SK-N-SH (cell line): ENCODE results near the gene ABHD12. TPM values are rescaled to one million over a fixed set of nuclear protein-coding genes. Genes with fewer than 3 reads are reported as not detected.
A peak's percentile ranks its signal among the peaks of the same experiment; 100 is the strongest.

ENCODE experiments used
- CTCF ChIA-PET: fragments of 300-600, 350-600 bp; formaldehyde crosslinking; extraction: SDS; loops from one replicate; lab custom pipeline; 2021; lab: Yijun Ruan, JAX
- POLR2A ChIA-PET: fragments of 350-600 bp; sonication (Branson Sonifier 250); formaldehyde crosslinking; extraction: SDS; loops from one replicate; lab custom pipeline; 2020; ENCODE audit warnings: antibody characterized with exemption, inconsistent platforms; lab: Yijun Ruan, JAX
- DNase-seq: peaks from one replicate; pipeline ENCODE4 v3.0.0; 2012
- H2AFZ ChIP-seq: fragments of 200-600 bp; sonication (generic); 2 replicates; pipeline ENCODE4 v1.8.1; 2016; ENCODE audit warnings: antibody characterized with exemption, mild to moderate bottlenecking, low read depth
- H3F3A ChIP-seq: fragments of 200-600 bp; sonication (generic); replicated peaks from 2 replicates; pipeline ENCODE3; 2016; ENCODE audit warnings: antibody characterized with exemption, mild to moderate bottlenecking; ENCODE audit not compliant: insufficient read depth
- H3K27ac ChIP-seq, 2 experiments: fragments of 200-500 bp in 1 of 2; fragments of 200-600 bp in 1 of 2; sonication (Bioruptor generic) in 1 of 2; sonication (generic), shearing (Covaris generic) in 1 of 2; 2 replicates each; pipeline versions ENCODE4 v1.5.1 to v1.6.1; 2014 to 2016; ENCODE audit warnings: low read depth in 2 of 2, inconsistent platforms in 1 of 2, low read length in 1 of 2, mild to moderate bottlenecking in 1 of 2, mixed read lengths in 1 of 2
- H3K27me3 ChIP-seq: fragments of 200-600 bp; sonication (generic), shearing (Covaris generic); 2 replicates; pipeline ENCODE4 v1.6.1; 2016; ENCODE audit warnings: mixed run types; ENCODE audit not compliant: insufficient read depth
- H3K36me3 ChIP-seq, 2 experiments: fragments of 200-500 bp in 1 of 2; fragments of 200-600 bp in 1 of 2; sonication (Bioruptor generic) in 1 of 2; sonication (generic) in 1 of 2; replicated peaks in 1 of 2; 2 replicates each; pipeline versions ENCODE3 to v1.5.1; 2014 to 2016; ENCODE audit warnings: low read length in 1 of 2, mild to moderate bottlenecking in 1 of 2; ENCODE audit not compliant: insufficient read depth in 2 of 2, control insufficient read depth in 1 of 2
- H3K4me1 ChIP-seq, 2 experiments: fragments of 200-500 bp in 1 of 2; fragments of 200-600 bp in 1 of 2; sonication (Bioruptor generic) in 1 of 2; sonication (generic), shearing (Covaris generic) in 1 of 2; 2 replicates each; pipeline versions ENCODE4 v1.5.1 to v1.6.1; 2014 to 2016; ENCODE audit warnings: low read depth in 1 of 2, low read length in 1 of 2, mixed run types in 1 of 2; ENCODE audit not compliant: insufficient read depth in 2 of 2, control insufficient read depth in 1 of 2
- H3K4me2 ChIP-seq: fragments of 200-600 bp; sonication (generic), shearing (Covaris generic); 2 replicates; pipeline ENCODE4 v1.6.1; 2017; ENCODE audit warnings: mixed run types
- H3K4me3 ChIP-seq, 2 experiments: fragments of 200-500 bp in 1 of 2; fragments of 200-600 bp in 1 of 2; sonication (Bioruptor generic) in 1 of 2; sonication (generic), shearing (Covaris generic) in 1 of 2; 2 replicates each; pipeline versions ENCODE4 v1.5.1 to v1.8.1; 2014 to 2016; ENCODE audit warnings: low read depth in 2 of 2, inconsistent platforms in 1 of 2, low read length in 1 of 2, mild to moderate bottlenecking in 1 of 2, mixed read lengths in 1 of 2, moderate library complexity in 1 of 2
- H3K79me2 ChIP-seq: fragments of 200-600 bp; sonication (generic); 2 replicates; pipeline ENCODE4 v1.8.1; 2017; ENCODE audit warnings: mild to moderate bottlenecking; ENCODE audit not compliant: insufficient read depth
- H3K9ac ChIP-seq: fragments of 200-600 bp; sonication (generic); 2 replicates; pipeline ENCODE4 v1.6.1; 2017; ENCODE audit warnings: mixed run types
- H3K9me2 ChIP-seq: fragments of 200-600 bp; sonication (generic); 2 replicates; pipeline ENCODE4 v1.6.1; 2017; ENCODE audit warnings: mixed run types
- H3K9me3 ChIP-seq: fragments of 200-600 bp; sonication (generic); 2 replicates; pipeline ENCODE4 v1.6.1; 2017; ENCODE audit warnings: mixed run types, mild to moderate bottlenecking, moderate library complexity
- H4K20me1 ChIP-seq: fragments of 200-600 bp; sonication (generic); 2 replicates; pipeline ENCODE4 v1.6.1; 2017; ENCODE audit warnings: mild to moderate bottlenecking, mixed run types; ENCODE audit not compliant: insufficient read depth
- CHD2 ChIP-seq: fragments of 150-350 bp; IDR thresholded peaks from 2 replicates; pipeline ENCODE4 v1.6.1; 2018; ENCODE audit warnings: low read length; ENCODE audit not compliant: partially characterized antibody
- ELF1 ChIP-seq: IDR thresholded peaks from 2 replicates; pipeline ENCODE4 v1.4.0; 2012
- EP300 ChIP-seq, 2 experiments: IDR thresholded peaks; 2 replicates each; pipeline versions ENCODE4 v1.4.0 to v1.6.1; 2012; ENCODE audit warnings: borderline replicate concordance in 1 of 2, low read depth in 1 of 2, low read length in 1 of 2
- EZH2phosphoT487 ChIP-seq: fragments of 200-600 bp; sonication (generic); IDR thresholded peaks from 2 replicates; pipeline ENCODE4 v1.6.1; 2017; ENCODE audit warnings: low read depth, mixed run types, mild to moderate bottlenecking, antibody characterized with exemption, moderate library complexity, borderline replicate concordance
- FOSL2 ChIP-seq: IDR thresholded peaks from 2 replicates; pipeline ENCODE4 v1.4.0; 2012; ENCODE audit warnings: low read depth, mild to moderate bottlenecking, moderate library complexity, borderline replicate concordance
- FOXM1 ChIP-seq: IDR thresholded peaks from 2 replicates; pipeline ENCODE4 v1.4.0; 2012; ENCODE audit warnings: low read depth, mild to moderate bottlenecking
- GABPA ChIP-seq: IDR thresholded peaks from 2 replicates; pipeline ENCODE4 v1.4.0; 2012; ENCODE audit warnings: low read depth, mild to moderate bottlenecking
- GATA2 ChIP-seq: sonication (generic); formaldehyde crosslinking; IDR thresholded peaks from 2 replicates; pipeline ENCODE4 v1.5.0; 2020; ENCODE audit warnings: mild to moderate bottlenecking, missing genetic modification reagents
- IRF3 ChIP-seq: fragments of 150-350 bp; IDR thresholded peaks from 2 replicates; pipeline ENCODE4 v1.6.1; 2016; ENCODE audit warnings: mild to moderate bottlenecking, low read depth, low read length
- JUND ChIP-seq: IDR thresholded peaks from 2 replicates; pipeline ENCODE4 v1.4.0; 2012
- MAX ChIP-seq: IDR thresholded peaks from 2 replicates; pipeline ENCODE4 v1.4.0; 2012; ENCODE audit warnings: low read depth
- MEF2A ChIP-seq: IDR thresholded peaks from 2 replicates; pipeline ENCODE4 v1.4.0; 2012; ENCODE audit warnings: low read depth, borderline replicate concordance
- NFIC ChIP-seq: IDR thresholded peaks from 2 replicates; pipeline ENCODE4 v1.4.0; 2012; ENCODE audit warnings: borderline replicate concordance
- NRF1 ChIP-seq: IDR thresholded peaks from 2 replicates; pipeline ENCODE4 v1.6.1; 2012; ENCODE audit warnings: low read depth, mild to moderate bottlenecking, low read length
- PBX3 ChIP-seq: IDR thresholded peaks from 2 replicates; pipeline ENCODE4; 2012
- POLR2AphosphoS5 ChIP-seq: IDR thresholded peaks from 2 replicates; pipeline ENCODE4 v1.6.1; 2012; ENCODE audit warnings: low read depth, low read length
- RAD21 ChIP-seq: IDR thresholded peaks from 2 replicates; pipeline ENCODE4 v1.6.1; 2012; ENCODE audit warnings: mild to moderate bottlenecking, low read length
- RCOR1 ChIP-seq: fragments of 150-350 bp; IDR thresholded peaks from 2 replicates; pipeline ENCODE4 v1.6.1; 2017; ENCODE audit warnings: antibody characterized with exemption, low read length
- REST ChIP-seq: IDR thresholded peaks from 2 replicates; pipeline ENCODE4 v1.6.1; 2012; ENCODE audit warnings: mild to moderate bottlenecking, low read depth, low read length, moderate library complexity
- RFX5 ChIP-seq: IDR thresholded peaks from 2 replicates; pipeline ENCODE4 v1.6.1; 2012; ENCODE audit warnings: mild to moderate bottlenecking, improper control_type of control experiment, low read length
- RXRA ChIP-seq: IDR thresholded peaks from 2 replicates; pipeline ENCODE4 v1.4.0; 2012; ENCODE audit warnings: low read depth, mild to moderate bottlenecking, borderline replicate concordance
- SIN3A ChIP-seq: IDR thresholded peaks from 2 replicates; pipeline ENCODE4 v1.6.1; 2012; ENCODE audit warnings: low read depth, mild to moderate bottlenecking, low read length, moderate library complexity, borderline replicate concordance
- TAF1 ChIP-seq: IDR thresholded peaks from 2 replicates; pipeline ENCODE4 v1.6.1; 2012; ENCODE audit warnings: low read depth, mild to moderate bottlenecking, low read length, moderate library complexity, borderline replicate concordance
- TEAD4 ChIP-seq: IDR thresholded peaks from 2 replicates; pipeline ENCODE4 v1.4.0; 2012; ENCODE audit warnings: mild to moderate bottlenecking, borderline replicate concordance; ENCODE audit not compliant: insufficient read depth
- USF1 ChIP-seq: IDR thresholded peaks from 2 replicates; pipeline ENCODE4 v1.4.0; 2012; ENCODE audit warnings: low read depth, borderline replicate concordance
- YY1 ChIP-seq: IDR thresholded peaks from 2 replicates; pipeline ENCODE4 v1.4.0; 2012; ENCODE audit warnings: low read depth, mild to moderate bottlenecking
- WGBS: methylation state at CpG from one replicate; pipeline ENCODE4 v1.1.6; 2017; ENCODE audit warnings: low lambda C conversion rate; 5-methylcytosine and 5-hydroxymethylcytosine counted together
- polyA plus RNA-seq, 3 experiments: library from polyadenylated mRNA; depleted of rRNA; stranded (reverse); fragments of >200 nt; gene quantifications; 2 replicates each; pipeline ENCODE4 v1.2.3, GENCODE V29; 2012

Gene ABHD12
- polyA plus RNA-seq (2012; rRNA removed): 32.2 and 33.5 TPM in 2 replicates
- polyA plus RNA-seq (2012; cell fraction: cytosol; rRNA removed): 29.7 and 42.6 TPM in 2 replicates
- 34.5 and 35.2 TPM in 2 replicates for polyA plus RNA-seq (2012; cell fraction: nucleus; rRNA removed)

- Histone ChIP-seq H3K9me3 (no peaks in the 10 kb centered on the region), H3K27me3 (no peaks in the 10 kb centered on the region), H2AFZ (peak within 1 kb of the TSS; percentile 84), H3K4me1 (peaks cover 0 to 3% of the 10 kb centered on the region in 2 experiments; a peak in 1 of 4 replicates), H3K27ac (peak within 1 kb of the TSS; percentile 76 to 94), H4K20me1 (no peaks in the 10 kb centered on the region), H3F3A (peaks cover 3% of the 10 kb centered on the region), H3K36me3 (peaks cover 0 to 6% of the 10 kb centered on the region in 2 experiments), H3K9me2 (no peaks in the 10 kb centered on the region), H3K4me2 (peak within 1 kb of the TSS; percentile 95), H3K9ac (peak within 1 kb of the TSS; percentile 87), H3K79me2 (peaks cover 44% of the 10 kb centered on the region), H3K4me3 (peak within 1 kb of the TSS; percentile 80 to 89)
- ChIA-PET CTCF (interaction anchor here (1.1 kb wide), 1 partner anchor 8 kb away, joined by 5 read pairs; no protein-coding TSS in a partner anchor), POLR2A (interaction anchor here (0.6 to 1.0 kb wide), 2 partner anchors 16 to 118 kb away, joined by 3 to 4 read pairs; partner anchors contain the start of gene GINS1)
- WGBS: 3% methylated on average over 26 of the region's 91 CpGs
- DNase-seq: peak; percentile 97
- no peak for TF ChIP-seq RAD21
- no peak for TF ChIP-seq JUND
- peak; percentile 25 for TF ChIP-seq CHD2
- peak; percentile 34 for TF ChIP-seq NRF1
- TF ChIP-seq REST: peak; percentile 41; the same call in 1 of the 2 replicates
- peak; percentile 89 for TF ChIP-seq YY1
- no peak for TF ChIP-seq GABPA
- peak; percentile 58; the same call in 1 of the 2 replicates for TF ChIP-seq MAX
- no peak for TF ChIP-seq SIN3A
- no peak for TF ChIP-seq RFX5
- TF ChIP-seq FOSL2: no peak
- 0 out of 4 replicates have a peak, but pooled peaks of 1 of the 2 experiments have one; percentile 4 for TF ChIP-seq EP300 (IDR thresholded peaks at IDR 0.05; ENCODE audit: borderline replicate concordance in 1 of 2, low read depth in 1 of 2, low read length in 1 of 2)
- no peak for TF ChIP-seq ELF1
- TF ChIP-seq POLR2AphosphoS5: peak; percentile 87
- TF ChIP-seq PBX3: no peak
- TF ChIP-seq MEF2A: no peak
- no peak for TF ChIP-seq RCOR1
- TF ChIP-seq TAF1: peak; percentile 63
- TF ChIP-seq IRF3: no peak
- TF ChIP-seq NFIC: no peak
- no peak for TF ChIP-seq FOXM1
- TF ChIP-seq TEAD4: no peak
- TF ChIP-seq GATA2 (CRISPR knock-in tag): no peak
- TF ChIP-seq EZH2phosphoT487: no peak
- TF ChIP-seq USF1: no peak
- no peak for TF ChIP-seq RXRA
Observed at GRCh38 chr20:25390538-25391528, at the start of gene ABHD12. TSS of gene ABHD12 (minus strand) at chr20:25390835. CDS start at chr20:25390703, 132 bp downstream.
